Coronary artery (tissue), 2 donors: ENCODE results near the gene PIGU.

ENCODE experiments used
- DNase-seq: peaks from one replicate; pipeline ENCODE4 v3.0.0-alpha.2; 2017; ENCODE audit warnings: low spot score
- H3K27ac ChIP-seq, 2 donors: fragments of 200-600 bp; sonication (generic); one replicate each; pipeline ENCODE4 v1.5.1; 2016 to 2019
- H3K4me3 ChIP-seq: fragments of 200-600 bp; sonication (generic); 2 replicates; pipeline ENCODE4 v1.5.1; 2016; ENCODE audit warnings: mild to moderate bottlenecking, moderate library complexity
- CTCF ChIP-seq: fragments of 200-600 bp; sonication (generic); IDR thresholded peaks from one replicate; pipeline ENCODE4 v1.5.1; 2019; ENCODE audit warnings: antibody characterized with exemption

PIGU gene

GRCh38 chr20:34705397-34706301 is 28.8 kb upstream of the PIGU start:
- TF ChIP-seq CTCF: no peak
- peak overlapping the region; percentile 98 for H3K4me3 ChIP-seq
- no peak for DNase-seq
- peak overlapping the region; percentile 100 for H3K27ac ChIP-seq

GRCh38 chr20:34705008-34705396 is 28.1 kb upstream of the PIGU start:
- DNase-seq: no peak
- no peak for TF ChIP-seq CTCF
- H3K27ac ChIP-seq: peak overlapping the region; percentile 100
- H3K4me3 ChIP-seq: peak overlapping the region; percentile 98

GRCh38 chr20:34704177-34705007 is 27.5 kb upstream of the PIGU start, which contains the start of gene TP53INP2:
Gene TP53INP2 (plus strand): TSS chr20:34704344. CDS start chr20:34708740, 4,396 bp downstream.
- H3K27ac ChIP-seq: peak within 1 kb of the TSS; percentile 100
- TF ChIP-seq CTCF: no peak
- DNase-seq: peak; percentile 96
- H3K4me3 ChIP-seq: peak within 1 kb of the TSS; percentile 98

GRCh38 chr20:34703424-34704176 is 26.7 kb upstream of the PIGU start:
- H3K4me3 ChIP-seq: peak overlapping the region; percentile 98
- peak overlapping the region; percentile 100 for H3K27ac ChIP-seq
- TF ChIP-seq CTCF: no peak
- peak; percentile 77 for DNase-seq

GRCh38 chr20:34703061-34703423 is 26.1 kb upstream of the PIGU start:
- no peak for TF ChIP-seq CTCF
- Histone ChIP-seq H3K4me3 (peak overlapping the region; percentile 98), H3K27ac (no peak overlapping the region)
- DNase-seq: no peak

- H3K4me3 ChIP-seq: no peak overlapping the region
- TF ChIP-seq CTCF: no peak
- no peak for DNase-seq
- no peak overlapping the region for H3K27ac ChIP-seq
Measured at GRCh38 chr20:34701405-34702085, 24.7 kb upstream of the PIGU start.
